HG02938 (cell line): ENCODE measurements around the gene HDGFL1.

Experiments
- ATAC-seq: cut with Tn5 transposase; IDR thresholded peaks from one replicate; pipeline ENCODE4 v1.9.1; 2021; ENCODE audit warnings: mild to moderate bottlenecking, moderate library complexity; ENCODE audit not compliant: unreplicated experiment

Gene HDGFL1

DNA sequence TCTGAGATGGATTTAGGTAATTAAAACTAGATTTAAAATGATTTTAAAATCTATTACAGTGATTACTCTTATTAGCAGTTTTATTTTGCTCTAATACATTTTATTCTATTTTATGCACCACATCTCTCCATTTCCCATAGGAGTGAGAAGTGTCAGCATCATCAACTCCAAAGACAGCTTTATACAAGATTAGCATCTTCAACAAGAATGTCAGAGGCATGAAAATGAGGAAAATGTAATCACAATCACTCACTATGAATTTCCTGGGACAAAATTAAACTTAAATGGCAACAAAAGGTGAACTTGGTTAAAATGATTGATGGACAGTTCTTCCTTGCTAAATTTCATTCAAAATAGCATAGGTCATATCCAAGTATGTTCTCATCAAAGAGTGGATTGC is 19.8 kb downstream of the HDGFL1 start:
- ATAC-seq, result no peak

DNA sequence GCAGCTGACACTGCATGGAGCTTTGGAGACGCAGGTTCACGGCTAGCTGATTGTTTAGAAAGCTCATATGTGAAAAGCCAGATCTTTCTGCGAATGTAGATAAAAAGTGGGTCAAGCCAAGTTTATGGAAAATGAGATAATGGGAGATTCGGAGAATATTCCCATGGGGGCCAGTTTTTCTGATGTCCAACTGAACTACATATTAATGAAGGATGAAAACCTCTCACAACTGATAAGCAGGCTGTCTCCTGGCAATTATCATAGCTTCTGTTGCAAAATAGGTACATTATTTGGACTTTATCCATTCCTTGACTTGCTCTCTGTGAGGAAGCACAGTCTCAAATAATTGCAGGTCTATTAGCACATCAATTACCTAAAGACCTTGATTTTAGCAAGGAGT is 21.1 kb downstream of the HDGFL1 start:
- no peak for ATAC-seq

DNA sequence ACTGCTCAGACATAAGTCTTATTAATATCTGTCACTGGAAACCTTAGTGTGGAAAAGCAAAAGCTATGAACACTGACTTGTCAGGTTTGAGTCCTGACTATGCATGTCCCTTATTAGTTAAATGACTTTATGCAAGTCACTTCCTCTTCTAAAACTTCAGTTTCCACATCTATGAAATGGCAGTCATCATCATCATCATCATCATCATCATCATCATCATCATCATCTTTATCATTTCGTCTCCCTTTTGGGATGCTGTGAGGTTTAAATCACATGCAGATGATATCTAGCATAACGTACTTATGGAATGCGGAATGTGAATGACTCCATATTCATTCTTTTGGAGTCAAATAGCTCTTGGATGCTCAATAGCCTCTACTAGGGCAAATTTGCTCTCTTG is 24.5 kb downstream of the HDGFL1 start:
- no peak for ATAC-seq

DNA sequence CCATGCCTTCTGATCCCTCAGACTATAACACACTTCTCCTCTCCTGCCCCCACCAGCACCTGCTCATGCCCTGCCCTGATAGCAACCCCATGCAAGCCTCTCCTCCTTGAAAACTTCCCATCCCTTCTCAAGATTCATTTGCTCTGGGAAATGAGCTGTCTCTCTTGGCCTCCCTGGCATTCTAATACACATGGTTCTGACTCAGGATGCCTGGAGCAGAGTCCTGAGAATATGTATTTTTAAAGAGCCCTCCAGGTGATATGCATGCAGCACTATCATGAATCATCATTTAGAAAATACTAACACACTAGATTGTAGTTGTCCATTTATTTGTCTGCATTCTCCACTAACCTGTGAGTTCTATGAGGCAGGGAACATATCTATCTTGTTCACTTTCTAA is 26.6 kb downstream of the HDGFL1 start:
- ATAC-seq, result no peak

GRCh38 chr6:22598339-22598738 is 29.0 kb downstream of the HDGFL1 start:
- ATAC-seq, result no peak

GRCh38 chr6:22600059-22600458 is 30.7 kb downstream of the HDGFL1 start:
- no peak for ATAC-seq

DNA sequence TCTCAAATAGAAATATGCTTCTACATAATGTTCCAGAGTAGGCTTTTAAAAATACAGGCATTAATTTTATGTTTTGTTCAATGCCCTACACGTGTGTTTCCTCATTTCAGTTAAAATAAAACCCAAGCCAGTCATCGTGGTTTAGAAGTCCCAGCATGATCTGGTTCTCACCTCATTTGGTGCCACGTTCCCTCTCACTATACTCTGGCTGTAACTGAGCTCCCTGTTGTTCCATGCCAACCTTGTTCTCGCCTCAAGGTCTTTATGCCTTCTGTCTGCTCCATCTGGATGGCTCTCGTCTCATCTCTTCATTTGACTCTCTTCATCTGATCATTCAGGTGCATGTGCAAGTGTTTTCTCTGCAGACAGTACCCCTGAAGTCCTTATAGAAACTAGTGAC is 32.6 kb downstream of the HDGFL1 start:
- no peak for ATAC-seq

- ATAC-seq, result no peak
Measured at GRCh38 chr6:22605736-22606135, 36.4 kb downstream of the HDGFL1 start.

DNA sequence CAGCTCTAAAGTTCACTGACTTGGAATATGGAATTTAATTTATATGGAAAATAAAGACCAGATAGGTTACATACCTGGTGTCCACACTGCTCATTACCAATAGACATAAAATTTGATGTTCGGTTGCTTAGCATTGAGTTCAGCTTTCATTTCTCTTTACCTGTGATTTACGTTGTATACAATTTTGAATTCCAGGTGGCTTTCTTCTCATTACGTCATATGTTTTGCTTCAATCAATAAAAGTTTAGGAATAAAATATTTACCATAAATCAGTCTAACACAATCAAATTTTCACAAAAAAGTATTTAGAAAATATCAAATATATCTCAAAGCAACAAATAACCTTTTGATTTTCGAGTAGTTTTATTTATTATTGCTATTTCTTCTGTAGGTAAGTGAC is 40.8 kb downstream of the HDGFL1 start:
- ATAC-seq, result no peak

DNA sequence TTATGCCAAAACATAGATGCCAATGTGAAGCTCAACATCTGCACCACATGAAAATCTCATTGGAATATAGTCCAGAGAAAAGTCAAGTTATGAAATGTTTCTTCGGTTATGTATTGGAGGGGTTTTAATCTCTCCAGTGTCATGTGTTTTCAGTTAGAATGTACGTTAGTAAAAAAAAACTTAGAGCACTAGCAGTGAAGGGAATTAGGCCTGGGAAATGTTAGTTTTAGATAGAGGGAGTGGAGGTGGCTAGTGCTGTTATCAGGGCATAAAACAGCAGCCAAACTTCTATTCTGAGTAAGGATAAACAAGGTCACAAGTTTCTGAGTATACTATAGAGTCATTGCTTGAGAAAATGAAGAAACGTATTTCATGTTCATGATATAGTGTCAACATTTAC is 42.9 kb downstream of the HDGFL1 start:
- no peak for ATAC-seq

DNA sequence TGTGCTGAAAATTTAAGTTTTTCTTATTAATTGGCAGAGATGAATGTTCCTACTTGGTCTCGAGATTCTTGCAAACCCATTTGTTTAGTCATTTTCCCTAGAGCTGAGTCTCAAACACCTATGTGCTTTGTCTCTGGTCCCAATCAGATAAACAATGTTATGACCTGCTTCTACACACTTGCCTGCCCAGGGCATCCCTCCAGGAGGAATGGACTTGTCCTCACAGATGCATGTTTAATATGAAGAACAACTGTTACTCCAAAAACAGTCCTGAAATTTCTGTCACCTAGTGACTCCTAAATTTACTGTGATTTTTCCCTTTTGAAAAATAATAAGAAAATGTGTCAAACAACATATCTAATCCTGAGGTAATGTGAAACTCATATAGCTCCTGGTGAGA is 43.7 kb downstream of the HDGFL1 start:
- ATAC-seq, result no peak

- no peak for ATAC-seq
Measured at GRCh38 chr6:22613695-22614094, 44.3 kb downstream of the HDGFL1 start.

DNA sequence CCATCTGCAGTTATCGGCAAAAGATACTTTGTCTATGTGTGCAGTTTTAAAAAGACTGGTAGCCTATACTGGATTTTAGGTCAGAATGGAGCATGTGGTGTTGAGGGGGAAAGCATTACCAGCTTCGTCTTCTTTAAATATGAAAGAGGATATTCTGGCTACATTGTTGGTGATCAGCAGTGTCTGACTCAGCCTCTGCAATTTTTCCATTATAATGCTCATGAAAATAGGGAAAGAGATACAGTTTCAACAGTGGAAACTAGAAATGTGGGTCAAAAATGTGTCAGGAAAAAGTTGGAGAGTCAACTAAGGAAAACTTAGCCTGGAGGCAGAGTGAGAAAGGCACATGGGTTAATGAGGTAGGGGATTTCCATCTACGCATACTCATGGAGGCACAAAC is 45.2 kb downstream of the HDGFL1 start:
- no peak for ATAC-seq

GRCh38 chr6:22621028-22621427 is 51.7 kb downstream of the HDGFL1 start:
- ATAC-seq, result no peak
